Ectodermal cell (in vitro differentiated cells): Measurements from ENCODE around the gene DAAM1.

Experiments
- H3K27ac ChIP-seq: 2 replicates; pipeline ENCODE4 v1.7.0; 2013; ENCODE audit warnings: mild to moderate bottlenecking, low read depth, low read length; ENCODE audit not compliant: insufficient read depth, poor library complexity, severe bottlenecking
- H3K27me3 ChIP-seq: 2 replicates; pipeline ENCODE4 v1.7.0; 2013; ENCODE audit warnings: mild to moderate bottlenecking, low read length; ENCODE audit not compliant: insufficient read depth, control insufficient read depth, poor library complexity, severe bottlenecking
- H3K36me3 ChIP-seq: one replicate; pipeline ENCODE4 v1.7.0; 2013; ENCODE audit warnings: low read length; ENCODE audit not compliant: control insufficient read depth, insufficient read depth
- H3K4me1 ChIP-seq: one replicate; pipeline ENCODE4 v1.7.0; 2013; ENCODE audit warnings: low read length; ENCODE audit not compliant: control insufficient read depth, insufficient read depth
- H3K4me3 ChIP-seq: 2 replicates; pipeline ENCODE4 v1.7.0; 2013; ENCODE audit warnings: low read depth, low read length, control low read depth; ENCODE audit not compliant: insufficient read depth
- H3K9me3 ChIP-seq: 2 replicates; pipeline ENCODE4 v1.7.0; 2013; ENCODE audit warnings: mild to moderate bottlenecking, low read length, moderate library complexity; ENCODE audit not compliant: control insufficient read depth
- WGBS, 2 experiments: methylation state at CpG; one replicate each; pipeline ENCODE4 v1.1.7; 2013; ENCODE audit warnings: missing lambda C conversion rate in 2 of 2; 5-methylcytosine and 5-hydroxymethylcytosine counted together

The DAAM1 gene

GRCh38 chr14:59186306-59186705, 2.2 kb upstream of the DAAM1 start:
- Histone ChIP-seq H3K4me1 (peaks cover 4% of the 10 kb centered on the region), H3K4me3 (no peak overlapping the region), H3K27ac (no peak overlapping the region), H3K36me3 (no peaks in the 10 kb centered on the region), H3K9me3 (no peaks in the 10 kb centered on the region), H3K27me3 (peaks cover 31% of the 10 kb centered on the region)

DNA sequence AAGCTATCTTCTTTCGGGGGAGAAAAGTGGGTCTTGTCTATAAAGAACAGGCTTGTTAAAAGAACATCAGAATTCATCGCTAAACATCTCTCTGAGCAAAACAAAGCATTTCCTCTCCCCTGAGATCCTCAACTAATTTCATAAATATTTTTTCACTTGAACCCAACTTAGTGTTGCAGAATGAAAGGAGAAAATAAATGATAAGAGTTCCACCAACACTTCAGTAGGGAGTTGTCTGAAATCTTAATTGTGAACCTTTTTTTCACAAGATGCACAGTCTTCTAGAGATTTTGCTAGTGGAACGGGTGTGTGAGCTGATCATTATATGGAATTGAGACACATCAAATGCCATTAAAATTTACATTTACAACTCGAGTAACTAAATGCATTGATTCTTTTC, 1.3 kb upstream of the DAAM1 start:
- Histone ChIP-seq H3K27me3 (peaks cover 31% of the 10 kb centered on the region), H3K27ac (no peak overlapping the region), H3K4me3 (peak overlapping the region; percentile 94), H3K36me3 (no peaks in the 10 kb centered on the region), H3K9me3 (no peaks in the 10 kb centered on the region), H3K4me1 (peaks cover 4% of the 10 kb centered on the region)
- WGBS, 2 experiments: 75 to 84% methylated on average over 3 of the region's 4 CpGs

DNA sequence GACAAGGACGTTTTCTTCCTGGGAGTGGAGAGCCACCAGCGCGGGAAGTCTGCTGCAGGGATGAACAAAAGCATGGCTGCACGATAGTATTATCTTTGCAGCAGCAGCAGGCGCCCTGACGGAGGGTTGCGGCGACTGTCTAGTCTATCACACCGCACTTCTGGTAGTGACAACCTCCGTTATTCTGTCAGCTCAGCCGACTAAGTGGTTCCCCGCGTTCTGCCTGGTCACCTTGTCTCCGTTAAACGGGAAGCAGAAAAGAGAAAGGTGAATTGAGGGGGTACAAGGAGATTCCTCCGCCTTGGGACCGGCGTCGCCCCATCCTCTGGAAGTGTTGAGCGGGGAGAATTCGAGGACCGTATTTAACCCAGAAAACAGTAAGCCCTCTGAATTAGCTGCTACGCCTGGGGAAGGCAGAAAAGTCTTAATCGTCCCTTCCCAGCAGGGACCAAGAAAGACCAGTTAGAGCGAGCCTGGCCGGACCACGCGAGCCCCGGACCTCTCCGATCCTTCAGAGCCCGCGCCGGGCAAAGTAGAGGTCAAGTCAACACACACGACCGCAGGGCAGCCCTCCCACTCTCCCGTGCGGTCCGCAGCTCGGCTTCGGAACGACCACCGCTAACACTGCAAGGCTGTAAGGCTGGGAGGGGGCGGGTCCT, 536 bp upstream of the DAAM1 start:
- H3K27ac ChIP-seq: peak overlapping the region; percentile 77
- no peaks in the 10 kb centered on the region for H3K9me3 ChIP-seq
- no peaks in the 10 kb centered on the region for H3K36me3 ChIP-seq
- H3K27me3 ChIP-seq: peaks cover 31% of the 10 kb centered on the region
- H3K4me3 ChIP-seq: peak overlapping the region; percentile 94
- H3K4me1 ChIP-seq: peaks cover 4% of the 10 kb centered on the region
- 1% methylated on average over 43 of the region's 43 CpGs for WGBS, 2 experiments

DNA sequence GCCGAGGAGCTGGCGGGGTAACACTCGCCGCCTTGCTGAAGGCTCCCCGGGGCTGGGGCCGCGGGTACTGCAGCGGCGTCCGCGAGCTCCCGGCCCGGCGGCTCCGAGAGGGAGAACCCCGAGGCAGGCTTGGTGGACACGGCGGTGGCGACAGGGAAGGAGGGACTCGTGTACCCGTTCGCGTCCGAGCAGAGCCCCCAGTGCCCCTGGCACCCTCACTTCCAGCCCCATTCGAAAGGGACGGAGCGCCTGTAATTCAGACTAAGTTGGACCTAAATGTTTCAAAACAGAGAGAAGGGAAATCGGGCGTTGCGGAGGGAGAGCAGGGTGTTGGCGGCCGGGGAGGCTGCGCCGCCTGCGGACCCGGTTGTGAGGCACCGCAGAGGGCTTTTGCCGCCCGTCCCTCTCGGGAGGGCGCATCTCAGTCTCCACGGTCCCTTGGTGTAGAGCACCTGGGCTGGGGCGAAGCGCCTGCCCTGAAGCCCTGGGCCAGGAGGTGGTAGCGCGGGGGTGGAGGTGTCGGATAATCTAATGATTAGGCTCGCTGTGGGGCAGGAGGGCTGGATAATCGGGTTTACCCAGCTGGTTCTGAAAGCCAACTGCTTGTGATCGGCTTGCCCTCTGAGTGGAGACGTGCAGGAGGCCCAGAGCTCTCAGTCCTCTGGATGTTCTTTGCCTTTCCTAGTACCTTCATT, 771 bp downstream of the DAAM1 start:
- Histone ChIP-seq H3K27ac (peak overlapping the region; percentile 90), H3K9me3 (no peaks in the 10 kb centered on the region), H3K27me3 (peaks cover 31% of the 10 kb centered on the region), H3K4me1 (peaks cover 4% of the 10 kb centered on the region), H3K4me3 (peak overlapping the region; percentile 94), H3K36me3 (no peaks in the 10 kb centered on the region)
- 1% methylated on average over 51 of the region's 51 CpGs for WGBS, 2 experiments

GRCh38 chr14:59189786-59190368, 1.4 kb downstream of the DAAM1 start:
- WGBS, 2 experiments: 0 to 1% methylated on average over 23 to 25 of the region's 25 CpGs
- Histone ChIP-seq H3K27ac (peak overlapping the region; percentile 90), H3K4me1 (peaks cover 4% of the 10 kb centered on the region), H3K36me3 (no peaks in the 10 kb centered on the region), H3K4me3 (peak overlapping the region; percentile 94), H3K27me3 (peaks cover 27% of the 10 kb centered on the region), H3K9me3 (no peaks in the 10 kb centered on the region)

- 9 to 11% methylated on average over 6 of the region's 6 CpGs for WGBS, 2 experiments
These were observed 1.9 kb downstream of the DAAM1 start for GRCh38 chr14:59190372-59190771.

GRCh38 chr14:59195912-59196311, 7.4 kb downstream of the DAAM1 start:
- 95% methylated on average over 2 of the region's 2 CpGs for WGBS, 2 experiments
- peaks cover 15% of the 10 kb centered on the region for H3K4me1 ChIP-seq
- H3K36me3 ChIP-seq: no peaks in the 10 kb centered on the region
- no peak overlapping the region for H3K27ac ChIP-seq
- no peaks in the 10 kb centered on the region for H3K27me3 ChIP-seq
- H3K9me3 ChIP-seq: no peaks in the 10 kb centered on the region
- no peak overlapping the region for H3K4me3 ChIP-seq

More at GRCh38 chr14:59190372-59190771, 1.9 kb downstream of the DAAM1 start:
- Histone ChIP-seq H3K9me3 (no peaks in the 10 kb centered on the region), H3K27me3 (peaks cover 22% of the 10 kb centered on the region), H3K27ac (peak overlapping the region; percentile 90), H3K36me3 (no peaks in the 10 kb centered on the region), H3K4me3 (peak overlapping the region; percentile 94), H3K4me1 (peaks cover 4% of the 10 kb centered on the region)

- no peaks in the 10 kb centered on the region for H3K27me3 ChIP-seq
- no peaks in the 10 kb centered on the region for H3K36me3 ChIP-seq
- WGBS, 2 experiments: 88 to 90% methylated on average over 5 of the region's 5 CpGs
- no peak overlapping the region for H3K4me3 ChIP-seq
- no peaks in the 10 kb centered on the region for H3K9me3 ChIP-seq
- no peak overlapping the region for H3K27ac ChIP-seq
- H3K4me1 ChIP-seq: peaks cover 15% of the 10 kb centered on the region
These were observed 9.3 kb downstream of the DAAM1 start for GRCh38 chr14:59197695-59198262.

DNA sequence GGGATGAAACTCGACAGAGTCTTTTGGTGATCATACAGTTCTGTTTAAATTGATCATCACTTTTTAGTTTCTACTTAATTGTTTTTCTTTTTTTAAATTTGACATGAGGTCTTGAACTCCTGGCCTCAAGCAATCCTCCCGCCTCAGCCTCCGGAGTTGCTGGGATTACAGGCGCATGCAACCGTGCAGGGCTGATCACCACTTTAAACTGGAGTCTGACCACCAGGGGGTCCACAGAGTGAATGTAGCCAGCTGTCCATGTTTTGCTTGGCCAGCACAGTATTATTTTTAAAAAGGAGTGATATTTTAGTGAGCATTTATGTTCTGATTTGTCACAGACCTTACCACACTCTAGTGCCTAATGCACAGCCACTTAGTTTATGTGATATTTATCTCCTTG, 10.7 kb downstream of the DAAM1 start:
- Histone ChIP-seq H3K4me3 (no peak overlapping the region), H3K9me3 (no peaks in the 10 kb centered on the region), H3K4me1 (peaks cover 15% of the 10 kb centered on the region), H3K27me3 (no peaks in the 10 kb centered on the region), H3K27ac (no peak overlapping the region), H3K36me3 (no peaks in the 10 kb centered on the region)
- 92 to 93% methylated on average over 4 of the region's 5 CpGs for WGBS, 2 experiments

GRCh38 chr14:59199614-59200013, 11.1 kb downstream of the DAAM1 start:
- Histone ChIP-seq H3K9me3 (no peaks in the 10 kb centered on the region), H3K36me3 (no peaks in the 10 kb centered on the region), H3K27me3 (no peaks in the 10 kb centered on the region), H3K4me3 (no peak overlapping the region), H3K4me1 (peaks cover 15% of the 10 kb centered on the region), H3K27ac (no peak overlapping the region)
- WGBS, 2 experiments: 58 to 70% methylated on average over 1 of the region's 1 CpG
